ENCODE data around the gene SGCA.

The SGCA gene

GRCh38 chr17:50123649-50124349 lies 42.0 kb upstream of the SGCA start:
- no peak overlapping the region for H3K4me3 ChIP-seq (ENCODE audit: low read depth, low read length)
- DNase-seq (ENCODE audit: low read depth) = no peak
- TF ChIP-seq CTCF (IDR thresholded peaks at IDR 0.05; ENCODE audit: insufficient read depth, low read depth, low read length, missing control alignments) = no peak

GRCh38 chr17:50125420-50125997 lies 40.3 kb upstream of the SGCA start:
- no peak overlapping the region for H3K4me3 ChIP-seq (ENCODE audit: low read depth, low read length)
- no peak for TF ChIP-seq CTCF (IDR thresholded peaks at IDR 0.05; ENCODE audit: insufficient read depth, low read depth, low read length, missing control alignments)
- no peak for DNase-seq (ENCODE audit: low read depth)

- H3K4me3 ChIP-seq (ENCODE audit: low read depth, low read length) = no peak overlapping the region
Measured at GRCh38 chr17:50127697-50128361, 38.0 kb upstream of the SGCA start.

GRCh38 chr17:50128441-50129352 lies 37.1 kb upstream of the SGCA start:
- no peak for DNase-seq (ENCODE audit: low read depth)
- no peak for TF ChIP-seq CTCF (IDR thresholded peaks at IDR 0.05; ENCODE audit: insufficient read depth, low read depth, low read length, missing control alignments)
- H3K4me3 ChIP-seq (ENCODE audit: low read depth, low read length) = no peak overlapping the region

More at GRCh38 chr17:50127697-50128361, 38.0 kb upstream of the SGCA start:
- TF ChIP-seq CTCF (IDR thresholded peaks at IDR 0.05; ENCODE audit: insufficient read depth, low read depth, low read length, missing control alignments) = no peak
- DNase-seq (ENCODE audit: low read depth) = no peak

GRCh38 chr17:50129353-50129727 lies 36.5 kb upstream of the SGCA start:
- peak overlapping the region; percentile 23 for H3K4me3 ChIP-seq (ENCODE audit: low read depth, low read length)
- no peak for DNase-seq (ENCODE audit: low read depth)
- TF ChIP-seq CTCF (IDR thresholded peaks at IDR 0.05; ENCODE audit: insufficient read depth, low read depth, low read length, missing control alignments) = no peak

GRCh38 chr17:50129728-50130558 lies 35.9 kb upstream of the SGCA start, which contains the start of gene SAMD14:
Gene SAMD14, minus strand, starts transcription at chr17:50130160. Its CDS starts 5,201 bp downstream, at chr17:50124959.
- no peak for TF ChIP-seq CTCF (IDR thresholded peaks at IDR 0.05; ENCODE audit: insufficient read depth, low read depth, low read length, missing control alignments)
- peak; percentile 60 for DNase-seq (ENCODE audit: low read depth)
- H3K4me3 ChIP-seq (ENCODE audit: low read depth, low read length) = peak within 1 kb of the TSS; percentile 65

All from GM12865 (cell line).